Stimulated activated CD4-positive, alpha-beta T cell treated with anti-CD3 and anti-CD28 coated beads, Interleukin-2, amount 100 ng/mL, for 48 hours (primary cell): ENCODE results near the gene SPPL2A.
A peak's percentile ranks its signal among the peaks of the same experiment; 100 is the strongest.

Experiments
- DNase-seq, 2 donors: peaks; one replicate each; pipeline ENCODE4 v3.0.0-alpha.2; 2020

The SPPL2A gene

DNA sequence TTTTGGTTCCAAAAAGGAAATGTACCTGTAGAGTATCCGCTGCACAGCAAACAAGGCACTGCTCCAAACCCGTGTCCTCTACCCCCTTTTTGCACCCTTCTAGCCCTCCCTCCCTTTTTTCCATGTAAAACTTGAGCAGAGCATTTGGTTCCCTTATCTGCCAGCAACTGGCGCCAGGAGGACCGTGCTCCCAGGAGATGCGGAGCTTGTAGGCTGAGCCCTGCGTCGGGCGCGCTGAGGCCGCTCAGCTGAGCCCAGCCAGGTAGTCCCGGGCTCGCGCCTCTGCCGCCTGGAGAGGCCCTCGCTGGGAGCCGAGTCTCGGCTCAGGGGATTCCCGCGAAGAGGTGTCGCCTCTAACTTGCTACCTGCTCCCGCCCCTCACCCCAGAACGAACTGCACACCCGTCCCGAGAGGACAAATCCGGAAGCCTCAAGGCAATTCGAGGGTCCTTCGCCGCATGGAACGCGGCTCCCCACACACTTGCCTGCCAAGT, 79.5 kb downstream of the SPPL2A start:
- peak; percentile 55 to 63 for DNase-seq

DNA sequence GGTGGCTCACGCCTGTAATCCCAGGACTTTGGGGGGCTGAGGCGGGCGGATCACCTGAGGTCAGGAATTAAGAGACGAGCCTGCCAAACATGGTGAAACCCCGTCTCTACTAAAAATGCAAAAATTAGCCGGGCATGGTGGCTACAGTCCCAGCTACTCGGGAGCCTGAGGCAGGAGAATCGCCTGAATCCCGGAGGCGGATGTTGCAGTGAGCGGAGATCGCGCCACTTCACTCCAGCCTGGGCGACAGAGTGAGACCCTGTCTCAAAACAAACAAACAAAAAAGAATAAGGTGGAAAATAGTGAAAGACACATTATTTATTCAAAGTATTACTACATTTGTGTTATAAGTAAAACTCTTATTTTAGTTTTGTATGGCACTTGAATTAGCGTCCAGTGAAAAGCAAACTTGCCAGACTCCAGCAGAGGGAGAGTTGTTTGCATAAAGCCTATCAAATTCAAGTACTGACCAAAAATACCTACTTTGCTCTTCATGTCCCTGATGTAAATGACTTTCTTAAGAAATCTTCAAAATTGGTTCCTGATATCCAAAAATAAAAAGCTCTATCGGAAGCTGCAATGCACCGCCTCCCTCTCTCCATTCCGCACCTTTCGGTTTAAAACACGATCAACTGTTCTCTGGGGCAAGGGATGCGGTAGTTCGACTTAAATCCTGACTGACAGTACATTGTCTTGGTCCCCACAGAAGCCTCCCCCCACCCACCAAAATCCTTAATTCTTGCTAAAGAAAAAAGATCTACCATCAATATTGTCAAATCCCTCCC, 80.1 kb downstream of the SPPL2A start:
- DNase-seq, result no peak

DNA sequence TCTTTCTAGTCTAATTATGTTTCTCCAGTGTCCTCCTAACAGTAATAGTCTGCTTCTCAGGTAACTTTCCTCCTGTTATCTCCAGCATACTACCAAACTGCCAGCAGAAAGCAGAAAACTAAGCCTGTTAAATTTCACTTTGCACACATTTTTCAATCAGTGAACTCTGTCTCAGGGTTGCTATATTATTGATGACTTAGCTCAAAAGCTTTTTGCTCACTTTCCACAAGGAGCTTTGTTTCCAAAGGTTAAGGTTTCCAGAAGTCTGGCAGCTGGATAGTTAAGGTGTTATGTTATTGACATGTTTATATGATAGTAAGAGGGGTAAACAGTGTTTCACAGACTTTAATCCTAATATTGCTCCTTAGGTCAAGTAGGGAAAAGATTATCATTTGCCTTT, 84.0 kb downstream of the SPPL2A start:
- no peak for DNase-seq

DNA sequence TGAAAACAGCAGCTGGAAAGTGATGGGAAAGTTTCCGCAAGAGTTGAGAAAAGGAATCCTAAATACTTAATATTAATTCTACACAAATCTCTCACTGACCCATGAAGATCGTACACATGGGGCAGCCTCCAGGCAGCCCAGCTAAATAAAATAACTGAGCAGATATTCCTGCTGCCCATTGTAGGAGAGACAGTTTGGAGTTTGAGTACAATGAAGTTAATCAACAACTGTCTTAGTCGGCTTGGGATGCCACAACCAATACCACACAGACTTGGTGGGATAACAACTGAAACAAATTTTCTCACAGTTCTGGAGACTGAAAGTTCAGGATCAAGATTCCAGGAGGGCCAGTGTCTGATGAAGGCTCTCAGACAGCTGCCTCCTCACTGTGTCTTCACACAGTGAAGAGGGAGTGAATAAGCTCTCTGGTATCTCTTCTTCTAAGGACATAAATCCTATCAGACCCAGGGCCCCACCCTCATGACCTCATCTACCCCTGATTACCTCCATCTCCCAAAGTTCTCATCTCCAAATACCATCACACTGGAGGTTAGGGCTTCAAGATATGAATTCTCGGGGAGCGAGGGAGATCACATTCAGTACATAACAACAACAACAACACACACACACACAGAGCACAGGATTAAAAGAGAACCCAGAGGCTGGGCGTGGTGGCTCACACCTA, 88.6 kb downstream of the SPPL2A start:
- DNase-seq, result no peak

DNA sequence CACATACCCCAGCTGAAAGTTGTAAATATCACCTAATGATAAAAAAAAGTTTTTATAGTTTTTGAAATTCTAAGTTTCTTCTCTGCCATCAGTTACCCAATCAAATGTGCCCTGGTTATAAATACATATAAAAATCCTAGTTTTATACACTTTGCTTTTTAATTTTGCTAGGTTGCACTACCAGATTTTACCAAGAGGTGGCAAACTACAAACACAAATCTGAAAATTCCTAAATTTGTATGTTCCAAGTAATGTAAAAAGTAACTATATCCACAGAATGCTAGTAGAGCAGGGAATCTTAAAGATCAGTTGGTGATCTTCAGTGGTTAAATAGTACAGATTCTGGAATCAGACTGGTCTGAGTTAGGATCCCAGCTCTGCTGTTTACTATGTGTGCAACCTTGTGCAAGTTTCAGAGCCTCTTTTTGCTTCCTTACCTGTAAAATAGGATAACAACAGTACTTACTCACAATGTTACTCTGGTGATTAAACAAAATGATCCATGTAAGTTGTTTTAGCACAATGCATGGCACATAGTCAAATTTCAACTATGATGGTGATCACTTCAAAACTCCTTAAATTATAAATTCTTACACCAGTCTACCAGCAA, 89.9 kb downstream of the SPPL2A start:
- DNase-seq, result no peak

DNA sequence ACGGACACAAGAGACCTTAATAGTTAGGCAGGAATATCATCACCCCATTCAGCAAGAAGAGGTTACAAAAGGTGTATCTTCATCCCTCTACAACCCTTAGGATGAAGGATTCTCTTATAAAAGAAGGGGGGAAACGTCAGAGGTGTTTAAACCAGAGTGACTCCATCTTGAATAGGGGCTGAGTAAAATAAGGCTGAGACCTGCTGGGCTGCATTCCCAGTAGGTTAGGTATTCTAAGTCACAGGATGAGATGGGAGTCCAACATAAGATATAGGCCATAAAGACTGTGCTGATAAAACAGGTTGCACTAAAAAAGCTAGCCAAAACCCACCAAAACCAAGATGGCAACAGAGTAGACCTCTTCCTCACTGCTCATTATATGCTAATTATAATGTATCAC, 95.4 kb downstream of the SPPL2A start:
- no peak for DNase-seq

DNA sequence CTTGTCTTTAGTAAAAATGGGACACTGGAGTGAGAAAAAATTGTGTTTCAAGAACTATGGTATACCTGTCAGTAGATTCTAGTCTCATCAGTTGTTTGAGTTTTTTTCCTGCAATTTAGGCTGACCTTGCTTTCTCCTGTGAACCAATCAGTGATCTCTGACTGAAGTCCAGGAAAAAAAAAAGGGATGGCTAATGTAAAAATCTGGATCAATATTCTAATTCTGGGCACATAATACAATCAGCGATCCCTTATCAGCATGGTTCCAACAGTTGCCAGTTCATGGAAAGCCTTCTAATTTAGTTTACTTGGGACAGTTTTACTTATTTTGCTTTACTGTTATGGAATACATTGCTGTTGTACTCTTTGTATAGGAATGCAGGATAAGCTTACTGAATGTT, 95.9 kb downstream of the SPPL2A start:
- no peak for DNase-seq

DNA sequence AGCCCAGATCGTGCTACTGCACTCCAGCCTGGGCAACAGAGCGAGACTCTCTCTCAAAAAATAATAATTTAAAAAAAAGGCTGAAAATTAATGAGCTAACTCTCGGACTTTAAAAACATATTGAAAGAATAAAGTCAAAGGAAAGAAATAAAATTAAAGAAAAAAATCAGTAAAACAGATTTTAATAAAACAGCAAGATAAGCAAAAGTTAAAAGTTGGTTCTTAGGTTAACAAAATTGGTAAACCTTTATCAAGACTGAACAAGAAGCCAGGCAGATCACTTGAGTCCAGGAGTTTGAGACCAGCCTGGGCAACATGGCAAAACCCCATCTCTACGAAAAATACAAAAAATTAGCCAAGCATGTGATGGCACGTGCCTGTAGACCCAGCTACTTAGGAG, 99.6 kb downstream of the SPPL2A start:
- DNase-seq, result no peak

DNA sequence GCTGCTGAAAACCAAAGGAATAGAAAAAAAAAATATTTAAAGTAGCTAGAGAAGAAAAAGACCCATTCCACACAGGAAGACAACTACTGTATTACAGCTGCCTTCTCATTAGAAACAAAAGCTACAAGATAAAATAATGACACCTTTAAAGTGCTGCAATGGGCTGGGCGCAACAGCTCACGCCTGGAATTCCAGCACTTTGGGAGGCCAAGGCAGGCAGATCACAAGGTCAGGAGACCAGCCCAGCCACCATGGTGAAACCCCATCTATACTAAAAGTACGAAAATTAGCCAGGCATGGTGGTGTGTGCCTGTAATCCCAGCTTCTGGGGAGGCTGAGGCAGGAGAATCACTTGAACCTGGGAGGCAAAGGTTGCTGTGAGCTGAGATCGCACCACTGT, 110.0 kb downstream of the SPPL2A start:
- DNase-seq, result no peak

DNA sequence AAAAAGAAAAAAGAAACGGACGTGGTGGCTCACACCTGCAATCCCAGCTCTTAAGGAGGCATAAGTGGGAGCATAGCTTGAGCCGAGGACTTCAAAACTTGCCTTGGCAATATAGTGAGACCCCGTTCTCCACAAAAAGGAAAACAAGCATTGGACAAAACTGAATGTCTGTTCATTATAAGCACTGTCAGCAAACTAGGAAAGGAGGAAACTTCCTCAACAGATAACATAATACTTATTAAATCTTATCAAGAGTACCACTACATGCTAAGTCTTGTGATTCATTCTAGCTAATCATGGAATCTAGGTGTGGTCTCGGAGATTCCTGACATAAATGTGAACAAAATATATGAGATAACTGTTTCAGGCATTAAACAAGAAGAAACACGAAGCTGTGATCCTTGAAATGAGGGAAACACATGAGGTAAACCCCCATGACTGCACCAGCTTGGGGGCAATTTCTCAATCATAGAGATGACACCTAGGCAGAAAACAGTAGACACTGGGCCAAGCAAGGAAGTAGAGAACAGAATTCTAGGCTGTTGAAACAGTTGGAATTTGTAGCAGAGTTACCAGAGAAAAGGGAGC, 112.3 kb downstream of the SPPL2A start:
- no peak for DNase-seq

DNA sequence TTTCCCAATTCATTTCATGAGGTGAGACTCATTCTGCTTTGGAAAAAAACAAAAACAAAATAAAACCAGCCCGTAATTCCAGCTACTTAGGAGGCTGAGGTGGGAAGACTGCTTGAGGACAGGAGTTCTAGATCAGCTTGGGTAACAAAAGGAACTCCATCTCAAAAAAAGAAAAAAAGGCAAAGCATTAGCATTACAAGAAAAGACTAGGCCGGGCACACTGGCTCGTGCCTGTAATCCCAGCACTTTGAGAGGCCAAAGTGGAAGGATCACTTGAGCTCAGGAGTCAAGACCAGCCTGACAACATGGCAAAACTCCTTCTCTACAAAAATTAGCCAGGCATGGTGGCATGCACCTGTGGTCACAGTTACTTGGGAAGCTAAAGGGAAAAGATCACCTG, 112.8 kb downstream of the SPPL2A start:
- no peak for DNase-seq
